Astrocyte (in vitro differentiated cells and primary cell): Measurements from ENCODE around the gene CSF1.

Source experiments
- EZH2 ChIP-seq: IDR thresholded peaks from 2 replicates; pipeline ENCODE4 v1.6.1; 2012; ENCODE audit warnings: mild to moderate bottlenecking, low read length, inconsistent platforms; ENCODE audit not compliant: insufficient read depth
- TF ChIP-seq, protein P1 (sequence below): IDR thresholded peaks from 2 replicates; pipeline ENCODE4 v1.5.1; 2011; ENCODE audit warnings: low read depth, mild to moderate bottlenecking, inconsistent platforms, low read length, moderate library complexity; ENCODE audit not compliant: insufficient read depth

GRCh38 chr1:109910123-109910962, at the start of gene CSF1:
- TF ChIP-seq, protein P1, sequence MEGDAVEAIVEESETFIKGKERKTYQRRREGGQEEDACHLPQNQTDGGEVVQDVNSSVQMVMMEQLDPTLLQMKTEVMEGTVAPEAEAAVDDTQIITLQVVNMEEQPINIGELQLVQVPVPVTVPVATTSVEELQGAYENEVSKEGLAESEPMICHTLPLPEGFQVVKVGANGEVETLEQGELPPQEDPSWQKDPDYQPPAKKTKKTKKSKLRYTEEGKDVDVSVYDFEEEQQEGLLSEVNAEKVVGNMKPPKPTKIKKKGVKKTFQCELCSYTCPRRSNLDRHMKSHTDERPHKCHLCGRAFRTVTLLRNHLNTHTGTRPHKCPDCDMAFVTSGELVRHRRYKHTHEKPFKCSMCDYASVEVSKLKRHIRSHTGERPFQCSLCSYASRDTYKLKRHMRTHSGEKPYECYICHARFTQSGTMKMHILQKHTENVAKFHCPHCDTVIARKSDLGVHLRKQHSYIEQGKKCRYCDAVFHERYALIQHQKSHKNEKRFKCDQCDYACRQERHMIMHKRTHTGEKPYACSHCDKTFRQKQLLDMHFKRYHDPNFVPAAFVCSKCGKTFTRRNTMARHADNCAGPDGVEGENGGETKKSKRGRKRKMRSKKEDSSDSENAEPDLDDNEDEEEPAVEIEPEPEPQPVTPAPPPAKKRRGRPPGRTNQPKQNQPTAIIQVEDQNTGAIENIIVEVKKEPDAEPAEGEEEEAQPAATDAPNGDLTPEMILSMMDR, result no peak
- no peak for TF ChIP-seq EZH2
